ENCODE measurements around the gene CCNL1.

Gene CCNL1

GRCh38 chr3:157119369-157119951 lies 40.5 kb downstream of the CCNL1 start:
- TF ChIP-seq FOXP2 (optimal IDR thresholded peaks at IDR 0.05; ENCODE audit: borderline replicate concordance, extremely low read depth, extremely low read length, insufficient read depth) = no peak

GRCh38 chr3:157117875-157118654 lies 41.9 kb downstream of the CCNL1 start:
- TF ChIP-seq SIN3A (IDR thresholded peaks at IDR 0.05; ENCODE audit: borderline replicate concordance, insufficient read depth, low read length) (no peak), TAF1 (IDR thresholded peaks at IDR 0.05; ENCODE audit: borderline replicate concordance, insufficient read depth, low read length) (no peak), REST (IDR thresholded peaks at IDR 0.05; ENCODE audit: insufficient read depth in 1 of 2, low read depth in 2 of 2, low read length in 2 of 2) (no peak), POLR2AphosphoS5 (IDR thresholded peaks at IDR 0.05; ENCODE audit: low read depth, low read length) (no peak), FOXP2 (optimal IDR thresholded peaks at IDR 0.05; ENCODE audit: borderline replicate concordance, extremely low read depth, extremely low read length, insufficient read depth) (no peak)

DNA sequence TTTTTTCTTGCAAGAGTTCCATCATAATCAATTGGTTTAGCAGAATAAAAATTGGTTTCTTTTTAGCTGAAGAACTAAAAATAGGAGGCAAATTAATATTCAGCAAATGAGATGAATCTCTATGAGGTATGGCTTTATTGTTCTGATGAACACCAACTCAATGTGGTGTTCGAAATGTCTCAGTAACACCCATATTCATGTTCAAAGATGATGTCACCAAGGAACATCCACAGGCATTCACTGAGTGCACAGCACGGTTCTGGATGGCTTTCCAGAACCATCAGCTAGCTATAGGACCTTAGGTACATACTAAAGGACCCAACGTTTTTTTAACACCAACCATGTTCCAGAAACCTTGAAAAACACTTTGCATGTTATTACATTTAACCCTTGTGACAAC lies 42.7 kb downstream of the CCNL1 start:
- no peak for TF ChIP-seq REST (IDR thresholded peaks at IDR 0.05; ENCODE audit: insufficient read depth in 1 of 2, low read depth in 2 of 2, low read length in 2 of 2)
- no peak for TF ChIP-seq POLR2AphosphoS5 (IDR thresholded peaks at IDR 0.05; ENCODE audit: low read depth, low read length)
- TF ChIP-seq TAF1 (IDR thresholded peaks at IDR 0.05; ENCODE audit: borderline replicate concordance, insufficient read depth, low read length) = no peak
- no peak for TF ChIP-seq FOXP2 (optimal IDR thresholded peaks at IDR 0.05; ENCODE audit: borderline replicate concordance, extremely low read depth, extremely low read length, insufficient read depth)
- no peak for TF ChIP-seq SIN3A (IDR thresholded peaks at IDR 0.05; ENCODE audit: borderline replicate concordance, insufficient read depth, low read length)

- TF ChIP-seq REST (IDR thresholded peaks at IDR 0.05; ENCODE audit: insufficient read depth in 1 of 2, low read depth in 2 of 2, low read length in 2 of 2) (no peak), TAF1 (IDR thresholded peaks at IDR 0.05; ENCODE audit: borderline replicate concordance, insufficient read depth, low read length) (no peak)
These were observed 43.9 kb downstream of the CCNL1 start for GRCh38 chr3:157116017-157116416.

DNA sequence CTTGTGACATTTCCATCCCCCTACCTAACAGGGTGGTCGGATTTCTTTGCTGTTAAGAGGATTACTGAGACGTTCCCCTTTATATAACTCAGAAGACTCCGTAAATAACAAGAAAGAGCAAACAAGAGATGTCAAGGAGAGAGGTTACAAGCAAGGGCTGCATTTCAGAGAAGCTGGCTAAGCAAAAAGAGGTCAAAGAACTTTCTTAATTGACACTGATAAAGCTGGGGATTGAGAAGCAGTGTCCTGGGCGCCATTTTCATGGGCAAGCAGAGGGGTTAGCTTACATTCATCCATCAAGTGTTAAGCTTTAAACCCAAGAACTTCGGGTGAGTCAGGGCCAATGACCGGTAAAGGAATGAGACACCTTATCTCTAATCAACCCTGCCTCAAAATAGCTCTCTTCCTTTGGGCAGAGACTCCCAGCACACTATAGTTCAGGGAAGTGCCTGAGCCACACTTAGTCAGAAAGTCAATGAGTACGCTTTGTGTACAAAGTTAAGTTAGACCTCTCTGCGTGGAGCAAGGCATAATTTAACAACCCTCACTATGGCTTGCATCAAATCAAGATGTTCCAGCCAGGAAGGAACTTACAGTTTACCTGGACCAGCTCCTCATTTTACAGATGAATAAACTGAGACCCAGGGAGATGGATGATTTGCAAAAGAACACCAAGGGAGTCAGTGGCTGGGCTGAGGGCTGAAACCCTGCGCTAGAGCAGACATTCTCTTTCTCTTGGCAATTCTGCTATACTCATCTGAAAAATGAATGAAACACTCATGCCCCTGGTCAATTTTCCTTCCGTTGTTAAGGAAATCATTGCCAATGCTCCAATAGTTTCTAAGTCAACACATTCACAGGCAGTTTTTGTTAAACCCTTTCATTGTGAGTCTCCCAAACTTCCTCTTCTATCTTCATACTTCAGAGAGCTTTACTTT lies 44.6 kb downstream of the CCNL1 start:
- TF ChIP-seq POLR2AphosphoS5 (IDR thresholded peaks at IDR 0.05; ENCODE audit: low read depth, low read length) = no peak
